ENCODE data around the gene FYB1.

FYB1 gene

DNA sequence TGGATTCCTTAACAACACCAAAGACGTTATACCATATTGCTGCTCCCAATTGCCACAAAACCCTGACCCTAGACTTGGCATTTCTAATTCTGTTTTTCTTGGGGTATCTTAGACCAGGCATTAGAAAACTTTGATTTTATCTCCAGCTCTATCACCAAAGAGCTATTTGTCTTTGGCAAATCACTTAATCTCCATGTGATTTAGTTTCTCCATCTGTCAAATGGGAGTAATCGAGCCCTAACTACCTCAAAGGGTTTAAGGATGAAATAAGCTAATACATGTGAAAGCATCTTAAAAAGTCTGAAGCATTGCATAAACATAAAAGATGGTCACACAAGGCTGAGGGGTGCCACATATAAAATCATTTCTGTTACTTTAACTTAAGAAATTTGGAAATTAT is 60.6 kb downstream of the FYB1 start:
- no peak for FAIRE-seq

DNA sequence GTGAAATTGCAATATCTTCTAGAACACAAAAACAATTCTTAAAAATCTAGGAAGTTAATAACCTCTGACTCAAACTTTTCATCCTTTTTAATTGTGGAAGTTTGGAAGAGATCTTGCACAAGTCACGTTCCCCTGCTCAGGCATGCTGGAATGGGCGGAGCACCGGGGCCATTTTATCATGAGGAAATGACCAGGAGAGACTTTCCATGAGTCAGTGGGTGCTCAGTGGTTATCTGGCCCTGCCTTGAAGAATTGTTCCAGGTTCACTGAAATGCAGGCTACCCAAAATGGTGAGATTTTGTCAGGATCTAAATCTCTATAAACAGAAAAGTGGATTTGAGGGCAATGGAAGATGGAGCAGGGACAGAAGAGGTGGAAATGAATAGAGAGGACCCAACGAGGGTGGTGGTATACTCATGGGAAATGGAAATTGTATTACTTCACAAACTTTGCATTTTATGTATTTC is 61.2 kb downstream of the FYB1 start:
- FAIRE-seq = no peak

DNA sequence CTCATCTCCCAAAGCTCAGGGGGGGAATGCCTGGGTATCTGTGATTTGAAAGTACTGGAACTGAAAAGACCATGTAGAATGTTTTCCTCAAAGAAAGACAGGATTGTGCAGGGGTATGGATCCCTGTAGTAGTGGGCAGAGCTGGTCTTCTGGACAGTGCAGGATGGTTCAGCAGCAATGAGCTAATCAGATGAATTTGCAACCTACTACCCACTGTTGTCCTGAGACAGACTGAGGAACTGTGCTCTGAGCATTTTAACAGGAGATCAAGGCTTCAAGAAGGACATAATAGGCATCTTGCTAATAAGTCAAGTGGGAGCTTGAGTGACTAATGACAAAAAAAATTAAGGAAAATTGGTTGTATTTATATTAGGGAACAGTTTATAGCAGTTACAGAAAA is 61.7 kb downstream of the FYB1 start:
- FAIRE-seq = no peak

DNA sequence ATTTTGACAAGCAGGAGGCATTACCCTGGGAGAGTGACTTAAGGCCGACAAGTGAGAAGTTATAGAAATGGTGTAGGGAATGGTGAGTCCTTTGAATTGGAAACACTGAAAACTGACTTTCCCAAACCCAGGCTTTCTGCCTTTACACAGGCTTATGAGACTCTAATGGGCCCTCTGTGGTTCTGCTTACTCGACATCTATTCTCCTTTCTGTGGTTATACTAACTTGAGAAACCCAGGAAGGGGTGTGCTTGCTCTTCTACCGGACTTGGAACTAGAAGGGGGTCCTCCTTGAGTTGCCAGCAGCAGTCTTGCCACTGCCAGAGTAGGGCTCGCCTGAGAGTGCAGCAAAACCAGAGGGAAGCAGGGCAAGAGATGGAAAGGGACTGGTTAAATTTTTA is 63.3 kb downstream of the FYB1 start:
- FAIRE-seq = no peak

DNA sequence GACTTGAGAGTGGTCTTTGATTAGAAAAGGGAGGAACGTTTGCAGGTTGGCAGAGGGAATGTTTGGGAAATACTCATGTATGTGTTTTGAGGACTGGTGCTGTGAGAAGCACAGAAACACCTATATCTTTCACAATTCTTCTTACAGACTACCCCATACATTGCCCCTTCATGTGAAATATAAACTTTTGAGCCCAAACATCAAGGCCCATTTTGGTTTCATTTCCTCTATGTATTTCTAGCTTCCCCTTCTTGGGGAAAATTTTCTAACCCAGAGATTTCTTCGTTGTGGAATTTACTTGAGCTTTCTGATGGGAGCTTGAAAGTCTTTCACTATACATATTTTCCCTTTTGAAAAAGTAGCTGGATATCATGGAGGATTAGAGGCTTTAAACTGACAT is 67.6 kb downstream of the FYB1 start:
- no peak for FAIRE-seq

DNA sequence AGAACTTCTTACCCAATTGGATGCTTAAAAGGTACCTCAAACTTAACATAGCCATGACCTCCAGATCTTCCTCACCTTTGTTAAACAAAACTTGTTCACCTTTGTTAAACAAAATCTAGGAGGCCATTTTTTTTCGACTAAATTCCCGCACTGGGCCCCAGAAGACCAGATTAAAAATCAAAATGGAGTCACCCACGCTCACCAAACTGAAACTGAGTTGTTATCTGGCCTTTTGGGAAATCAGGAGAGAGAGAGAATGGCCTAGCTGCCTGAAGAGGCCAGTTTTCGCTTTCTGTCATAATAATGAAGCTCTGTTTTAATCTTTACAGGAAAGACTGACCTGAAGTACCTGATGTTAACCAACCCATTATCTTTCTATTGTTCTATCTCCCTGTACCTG is 69.4 kb downstream of the FYB1 start:
- FAIRE-seq = no peak

DNA sequence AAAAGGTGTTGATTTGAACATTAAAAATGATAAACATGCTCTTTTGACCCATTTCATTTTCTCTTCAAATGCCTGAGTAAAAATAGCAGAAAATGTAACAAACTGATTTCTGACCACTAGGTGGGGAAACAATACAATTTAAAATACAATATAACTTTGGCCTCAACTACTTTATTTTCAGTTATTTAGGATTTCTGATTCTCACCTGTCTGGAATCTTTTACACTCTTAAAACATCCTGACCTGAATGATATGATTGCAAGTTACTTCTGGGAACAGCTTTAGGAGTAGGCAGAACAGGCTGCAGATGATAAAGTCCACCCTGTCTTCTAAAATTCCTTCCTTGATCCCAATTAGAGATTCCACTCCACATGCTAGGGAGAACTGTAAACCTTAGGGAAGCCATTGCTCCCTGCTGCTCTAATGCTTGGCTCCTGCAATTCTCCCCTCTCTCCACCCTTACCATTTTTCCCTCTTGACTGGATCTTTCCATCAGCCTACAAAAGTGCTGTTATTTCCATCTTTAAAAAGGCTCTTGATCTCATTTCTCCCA is 70.3 kb downstream of the FYB1 start:
- no peak for FAIRE-seq

DNA sequence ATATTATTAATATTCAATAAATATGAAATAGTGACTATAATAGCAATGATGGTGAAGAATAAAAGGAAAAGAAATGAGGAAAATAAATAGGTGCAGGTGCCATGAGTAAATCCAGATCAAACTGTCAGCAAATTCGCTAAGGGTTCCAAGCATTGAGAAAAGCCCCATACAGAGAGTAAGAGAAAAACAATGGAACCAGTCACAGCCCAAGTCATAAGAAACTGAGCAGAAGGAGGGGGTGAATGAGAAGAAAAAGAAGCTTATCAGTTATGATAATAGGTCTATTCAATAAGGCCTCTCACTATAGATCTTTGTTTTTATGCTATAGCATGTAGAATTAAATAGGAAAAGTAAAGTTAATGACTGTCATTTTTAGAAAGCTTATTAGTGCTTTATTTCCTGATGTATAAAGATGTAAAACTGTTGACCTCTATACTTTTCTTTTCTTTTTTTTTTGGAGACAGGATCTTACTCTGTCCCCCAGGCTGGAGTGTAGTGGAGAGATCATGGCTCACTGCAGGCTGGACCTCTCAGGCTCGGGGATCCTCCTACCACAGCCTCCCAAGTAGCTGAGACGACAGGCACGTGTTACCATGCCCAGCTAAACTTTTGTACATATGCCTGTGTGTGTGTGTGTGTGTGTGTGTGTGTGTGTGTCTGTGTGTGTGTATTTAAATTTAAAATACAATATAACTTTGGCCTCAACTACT is 72.4 kb downstream of the FYB1 start:
- no peak for FAIRE-seq

DNA sequence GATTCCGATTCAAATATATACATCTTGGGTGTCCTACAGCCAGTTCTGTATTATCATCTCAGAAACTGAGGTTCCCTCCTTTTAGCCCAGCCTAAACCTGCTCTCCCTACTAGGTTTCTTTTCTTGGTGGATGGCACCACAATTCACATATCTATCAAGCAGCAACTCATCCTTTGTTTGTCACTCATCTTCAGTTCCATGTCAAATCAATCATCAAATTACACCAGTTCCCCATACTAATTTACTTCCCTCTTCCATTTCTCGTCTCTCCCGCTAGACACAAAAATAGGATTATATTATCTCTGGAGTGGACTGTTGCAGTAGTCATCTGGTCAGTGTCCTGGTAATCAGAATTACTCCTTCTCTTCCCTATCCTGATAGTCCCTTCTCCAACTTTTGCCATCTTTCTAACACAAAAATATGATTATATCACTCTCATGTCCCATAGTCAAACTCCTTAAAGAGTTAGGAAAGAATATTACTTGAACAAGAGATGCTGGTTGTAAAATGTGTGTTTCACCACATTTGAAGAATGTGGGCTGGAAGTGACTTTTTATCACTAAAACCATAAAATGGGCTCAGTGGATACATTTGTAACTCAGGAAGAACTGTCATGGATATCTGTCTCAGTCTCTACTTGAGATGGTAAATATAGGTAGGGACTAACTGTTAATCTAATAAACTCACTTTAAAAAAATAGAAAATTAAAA is 76.1 kb downstream of the FYB1 start:
- no peak for FAIRE-seq

DNA sequence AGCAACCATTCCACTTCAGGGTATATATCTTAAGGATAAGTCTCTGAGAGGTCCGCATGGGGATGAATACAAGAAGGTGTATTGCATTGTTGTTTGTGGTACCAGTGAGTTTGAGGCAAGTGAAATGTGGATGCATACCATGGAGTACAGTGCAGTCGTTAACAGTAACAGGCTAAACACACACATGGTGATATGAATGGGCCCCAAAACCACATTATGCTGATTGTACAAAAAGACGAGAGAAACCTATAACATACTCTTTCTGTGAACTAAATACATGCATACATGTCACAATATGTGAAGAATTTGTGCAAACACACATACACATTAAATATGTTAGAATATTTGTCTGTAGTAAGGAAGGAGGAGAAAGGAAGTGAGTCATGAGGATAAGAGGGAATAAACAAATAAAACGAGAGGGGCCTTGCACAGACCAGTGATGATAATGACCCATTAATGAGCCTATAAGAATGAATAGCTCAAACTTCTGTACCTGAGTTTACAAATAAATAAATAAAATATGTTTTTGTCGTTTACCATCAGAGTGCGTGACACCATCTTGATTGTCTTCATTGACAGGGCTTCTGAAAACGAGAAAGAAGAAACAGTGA is 78.7 kb downstream of the FYB1 start:
- FAIRE-seq = no peak

DNA sequence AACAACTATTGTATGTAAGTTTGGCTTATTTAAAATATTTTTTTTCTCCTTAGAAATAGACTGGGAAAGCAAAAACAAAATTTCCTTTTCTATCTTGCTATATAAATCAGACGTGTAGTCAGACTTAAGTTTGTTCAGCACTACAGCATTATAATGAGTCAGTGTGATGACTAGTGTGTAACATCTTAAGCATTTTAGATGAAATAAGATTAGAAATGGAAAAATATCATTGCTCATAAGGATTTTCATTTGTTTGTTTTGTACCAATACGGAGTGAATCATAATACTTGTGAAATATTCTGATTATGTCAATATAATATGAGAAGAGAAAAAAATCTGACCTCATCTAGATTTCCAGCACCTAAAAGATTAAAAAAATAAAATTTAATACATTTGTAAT is 80.5 kb downstream of the FYB1 start:
- no peak for FAIRE-seq

DNA sequence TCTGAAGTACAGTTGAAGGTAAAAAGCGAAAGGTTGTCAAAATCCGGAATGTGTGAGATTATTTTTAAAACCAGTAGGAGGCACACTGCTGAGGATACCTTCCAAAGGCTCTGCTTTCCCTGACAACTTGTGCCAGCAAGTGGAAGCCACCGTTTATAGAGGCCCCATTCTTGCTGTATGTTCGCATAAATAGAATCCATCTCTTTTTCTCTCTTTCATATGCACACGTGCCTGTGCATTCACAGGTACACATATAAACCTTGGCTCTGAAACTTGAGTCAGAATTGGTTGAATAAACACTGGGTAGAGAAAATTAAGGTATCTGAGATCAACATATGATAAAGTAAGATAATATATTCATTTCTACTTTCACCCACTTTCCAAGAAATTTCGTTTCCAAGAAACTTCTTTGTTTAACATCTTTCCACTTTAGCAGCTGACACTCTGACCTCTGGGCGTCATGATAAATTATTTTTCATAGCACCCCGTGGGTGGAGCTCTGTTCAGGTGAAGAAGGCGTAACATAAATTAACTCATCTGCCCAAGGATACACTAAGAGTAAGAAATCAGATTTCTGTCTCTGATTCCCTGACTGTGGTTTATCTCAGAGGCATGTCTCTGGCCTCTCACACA is 81.4 kb downstream of the FYB1 start:
- FAIRE-seq = no peak

DNA sequence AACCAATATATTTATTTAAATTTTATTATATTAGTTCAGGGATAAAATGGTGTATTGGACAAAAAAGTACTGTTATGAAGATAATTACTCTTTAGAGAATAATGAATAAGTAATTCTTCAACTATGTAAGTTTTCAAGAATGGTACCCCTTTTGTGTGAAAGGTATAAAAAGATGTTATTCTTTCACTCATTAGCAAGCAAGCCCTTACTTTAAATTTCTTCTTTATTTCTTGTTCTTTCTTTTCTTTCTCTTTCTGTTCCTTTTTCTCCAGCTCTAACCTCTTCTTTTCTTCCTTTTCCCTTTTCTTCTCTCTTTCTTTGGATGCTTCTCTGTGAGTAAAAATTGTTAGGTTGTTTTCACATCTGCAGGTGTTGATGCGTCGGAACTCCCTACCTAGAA is 82.0 kb downstream of the FYB1 start:
- no peak for FAIRE-seq

DNA sequence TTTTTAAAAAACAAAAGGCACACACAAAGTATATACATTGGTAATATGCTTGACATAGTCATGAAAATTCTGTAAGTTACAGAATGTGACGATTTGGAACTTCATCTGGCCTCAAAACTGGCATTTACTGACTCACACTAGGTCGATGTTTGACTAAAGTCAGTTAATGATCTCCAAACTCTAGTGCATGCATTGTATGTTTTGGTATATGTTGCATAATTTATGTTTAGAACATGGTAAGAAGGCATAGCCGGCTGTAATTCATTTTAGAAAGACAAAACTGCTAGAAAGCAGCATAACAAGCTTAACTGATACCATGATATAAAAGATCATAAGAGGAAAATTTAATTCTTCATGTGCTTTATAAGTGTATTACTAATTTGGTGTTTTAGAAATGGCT is 86.6 kb downstream of the FYB1 start:
- FAIRE-seq = no peak

DNA sequence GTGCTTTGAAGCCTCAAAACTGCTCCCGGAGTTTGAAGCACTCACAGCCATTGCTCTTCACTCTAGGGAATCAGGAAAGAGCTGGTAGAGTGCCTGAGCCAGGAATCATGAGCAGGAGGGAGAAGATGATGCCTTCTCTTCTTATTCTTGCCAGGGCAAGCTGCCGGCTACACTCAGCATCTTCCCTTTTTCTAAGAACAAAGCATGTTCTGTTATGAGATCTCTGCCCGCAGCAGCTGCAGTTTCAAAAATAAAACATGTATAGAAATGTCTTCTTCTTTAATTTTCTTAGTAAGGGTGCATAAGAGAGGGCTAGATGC is 87.3 kb downstream of the FYB1 start:
- FAIRE-seq = no peak

DNA sequence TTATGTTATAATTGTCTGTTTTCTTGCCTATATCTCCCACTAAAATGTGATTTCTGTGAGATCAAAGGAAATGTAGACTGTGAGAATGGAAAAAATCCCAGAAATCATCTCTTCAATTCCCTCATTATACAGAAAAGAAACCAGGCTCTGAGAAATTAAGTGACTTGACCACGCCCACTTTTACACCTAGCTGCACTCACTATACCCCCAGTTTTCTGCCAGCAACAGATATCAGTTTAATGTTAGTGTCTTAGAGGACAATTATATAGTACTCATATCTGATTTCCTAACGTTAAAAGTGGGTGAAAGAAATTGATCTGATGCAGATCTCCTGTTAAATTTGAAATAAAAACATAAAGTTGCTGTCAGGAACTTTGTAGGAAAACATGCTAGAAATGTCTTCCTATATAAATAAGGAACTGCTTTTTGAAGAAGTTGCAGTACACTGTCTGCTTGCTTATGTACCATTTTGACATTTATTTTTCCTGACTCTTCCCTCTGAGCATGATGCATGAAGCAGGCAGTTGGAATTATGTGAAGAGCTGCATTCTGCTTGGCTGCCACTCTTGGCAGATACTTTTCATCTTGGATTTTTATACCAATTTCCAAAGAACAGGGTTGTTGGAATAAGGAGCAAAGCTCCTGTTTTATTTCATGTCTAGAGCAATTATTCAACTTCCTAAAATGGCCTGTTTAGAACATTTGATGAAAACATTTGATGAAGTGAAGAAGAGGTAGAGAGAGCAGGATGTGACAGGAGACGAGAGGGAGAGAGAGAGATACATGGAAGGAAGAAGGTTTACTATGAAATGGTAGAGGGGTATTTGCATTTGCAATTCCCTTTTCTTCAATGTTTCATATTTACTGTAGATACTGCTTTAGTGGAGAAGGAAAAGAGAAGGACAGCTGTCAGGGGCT is 87.9 kb downstream of the FYB1 start:
- FAIRE-seq = no peak

DNA sequence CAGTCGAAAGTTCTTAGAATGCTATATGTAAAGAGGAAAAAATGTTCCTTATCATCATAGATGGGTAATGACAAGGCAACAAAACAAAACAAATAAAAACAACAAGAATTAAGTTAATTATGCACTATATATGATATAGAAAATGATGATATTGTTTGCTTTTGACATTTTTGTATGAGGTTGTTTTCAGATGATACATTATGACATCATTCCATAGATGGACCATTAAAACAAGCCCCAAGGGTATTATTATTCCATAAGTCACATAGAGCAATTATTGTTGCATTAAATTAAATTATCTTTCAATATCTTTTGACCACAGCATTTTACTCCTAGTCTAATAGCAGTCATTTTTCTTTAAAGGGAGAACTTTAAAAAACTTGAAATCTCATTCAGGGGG is 88.6 kb downstream of the FYB1 start:
- FAIRE-seq = no peak

DNA sequence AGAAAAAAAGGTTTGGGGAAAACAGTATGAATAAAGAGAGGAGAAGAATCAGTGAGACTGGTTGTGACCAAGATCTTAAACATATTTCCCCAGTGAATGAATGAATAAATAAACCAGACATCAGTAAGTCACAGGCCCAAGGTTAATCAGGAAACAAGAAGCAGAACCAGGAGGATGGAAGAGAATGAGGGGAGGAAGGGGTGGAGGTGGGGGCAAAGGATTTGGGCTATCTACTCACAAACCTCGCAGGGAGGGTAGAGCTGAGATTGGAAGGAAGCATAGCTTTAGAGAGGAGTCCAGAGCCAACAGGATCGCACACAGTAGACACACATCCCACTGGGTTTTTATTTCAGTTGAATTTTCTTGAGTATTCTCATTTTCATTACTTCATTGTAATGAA is 97.4 kb downstream of the FYB1 start:
- FAIRE-seq = no peak

DNA sequence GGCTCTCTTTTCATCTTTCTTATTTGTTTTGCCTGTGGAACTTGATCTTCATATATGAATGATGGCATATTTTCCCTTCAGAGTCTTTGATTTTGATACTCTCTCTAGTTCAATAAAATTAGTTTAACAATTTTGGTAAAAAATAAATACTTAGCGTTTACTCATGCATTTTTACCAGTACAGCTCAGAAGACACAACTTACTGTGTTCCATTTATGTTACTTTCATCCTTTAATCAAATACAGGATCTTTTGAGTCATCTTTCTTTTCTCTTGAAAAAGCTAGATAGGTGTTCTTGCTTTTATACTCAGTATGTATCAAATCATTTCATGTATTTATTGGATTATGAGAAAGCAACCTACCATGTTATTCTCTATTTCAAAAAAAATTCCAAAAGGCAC is 98.0 kb downstream of the FYB1 start:
- FAIRE-seq = no peak

DNA sequence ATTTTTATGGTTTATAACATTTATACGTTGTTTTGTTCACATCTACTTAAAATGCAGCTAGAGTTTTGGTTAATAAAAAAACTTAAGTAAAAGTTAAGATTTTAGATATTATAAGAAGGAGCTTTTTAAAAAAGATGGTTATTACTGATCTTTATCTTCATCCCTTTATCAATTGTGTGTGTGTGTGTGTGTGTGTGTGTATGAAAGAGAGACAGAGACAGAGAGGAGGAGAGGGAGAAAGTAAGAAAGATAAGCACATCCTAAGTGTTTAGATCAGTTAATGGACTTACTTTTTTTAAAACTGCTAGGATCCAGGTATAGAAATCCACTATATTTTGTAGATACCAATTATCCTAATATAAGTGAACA is 99.3 kb downstream of the FYB1 start:
- no peak for FAIRE-seq

DNA sequence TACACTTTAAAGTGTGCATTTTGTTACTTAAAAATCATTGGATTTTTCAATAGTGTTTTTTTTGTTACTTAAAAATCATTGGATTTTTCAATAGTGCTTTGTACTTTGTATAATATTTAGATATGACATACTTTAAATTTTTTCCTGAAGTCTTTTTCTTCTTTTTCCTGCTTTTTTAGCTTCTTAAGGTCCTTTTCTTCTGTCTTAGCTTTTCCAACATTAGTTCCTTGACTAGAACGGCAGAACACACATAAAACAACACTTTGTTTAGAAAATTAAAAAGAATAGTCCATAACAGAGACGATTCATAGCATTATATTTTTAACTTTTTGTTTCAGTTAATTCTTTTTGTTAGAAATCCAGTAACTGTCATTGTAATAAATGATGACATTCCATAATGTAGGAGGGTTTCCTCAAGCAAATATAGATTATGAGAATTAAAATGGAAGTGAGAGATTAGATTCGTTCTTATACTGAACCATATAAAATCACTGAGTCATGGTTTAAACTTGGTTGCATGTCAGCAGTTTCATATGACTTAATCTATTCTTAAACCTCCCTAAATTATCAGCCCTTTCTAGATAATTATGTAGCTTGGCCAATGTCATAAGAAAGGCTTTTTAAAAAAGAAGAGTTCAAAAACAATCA is 99.8 kb downstream of the FYB1 start:
- FAIRE-seq = no peak

DNA sequence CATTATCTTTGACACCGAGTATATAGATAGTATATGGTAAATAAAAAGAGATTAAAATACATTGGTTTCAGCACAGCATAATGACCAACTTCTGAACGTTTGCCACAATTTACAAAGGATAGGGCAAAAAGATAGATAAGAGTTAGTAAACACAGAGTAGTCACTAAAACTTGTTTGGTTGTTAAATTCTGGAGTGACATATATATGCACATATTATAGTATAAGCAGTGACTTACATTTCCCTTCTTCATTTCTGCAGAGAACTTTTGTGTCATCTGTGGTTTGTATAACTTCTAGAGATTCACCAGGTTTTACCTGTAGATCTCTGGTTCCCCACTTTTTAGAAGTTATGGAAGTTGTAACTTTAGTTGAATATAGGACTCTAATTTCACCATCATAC is 100.7 kb downstream of the FYB1 start:
- FAIRE-seq = no peak

Data from colon (tissue), 2 donors.